GM19351 (cell line): ENCODE results near the gene ARHGAP42.

ENCODE experiments used
- ATAC-seq: cut with Tn5 transposase; IDR thresholded peaks from one replicate; pipeline ENCODE4 v1.9.1; 2021; ENCODE audit warnings: mild to moderate bottlenecking, moderate library complexity; ENCODE audit not compliant: unreplicated experiment

ARHGAP42 gene

GRCh38 chr11:100753571-100753970, 66.5 kb downstream of the ARHGAP42 start:
- ATAC-seq = no peak

GRCh38 chr11:100756559-100756958, 69.5 kb downstream of the ARHGAP42 start:
- no peak for ATAC-seq

- ATAC-seq = no peak
Observed at GRCh38 chr11:100757646-100758045, 70.6 kb downstream of the ARHGAP42 start.

- no peak for ATAC-seq
Observed at GRCh38 chr11:100759106-100759505, 72.0 kb downstream of the ARHGAP42 start.

GRCh38 chr11:100759856-100760255, 72.8 kb downstream of the ARHGAP42 start:
- no peak for ATAC-seq

- ATAC-seq = no peak
Observed at GRCh38 chr11:100760744-100761143, 73.7 kb downstream of the ARHGAP42 start.

- no peak for ATAC-seq
Observed at GRCh38 chr11:100761841-100762240, 74.8 kb downstream of the ARHGAP42 start.

- no peak for ATAC-seq
Observed at GRCh38 chr11:100766764-100767163, 79.7 kb downstream of the ARHGAP42 start.

GRCh38 chr11:100769165-100769564, 82.1 kb downstream of the ARHGAP42 start:
- ATAC-seq = no peak

- ATAC-seq = no peak
Observed at GRCh38 chr11:100769617-100770016, 82.5 kb downstream of the ARHGAP42 start.

- no peak for ATAC-seq
Observed at GRCh38 chr11:100774132-100774531, 87.0 kb downstream of the ARHGAP42 start.

GRCh38 chr11:100774859-100775258, 87.8 kb downstream of the ARHGAP42 start:
- no peak for ATAC-seq

- no peak for ATAC-seq
Observed at GRCh38 chr11:100776212-100776896, 89.3 kb downstream of the ARHGAP42 start.

- ATAC-seq = no peak
Observed at GRCh38 chr11:100777103-100777502, 90.0 kb downstream of the ARHGAP42 start.

- no peak for ATAC-seq
Observed at GRCh38 chr11:100777736-100778135, 90.6 kb downstream of the ARHGAP42 start.

- no peak for ATAC-seq
Observed at GRCh38 chr11:100778166-100778785, 91.2 kb downstream of the ARHGAP42 start.

- no peak for ATAC-seq
Observed at GRCh38 chr11:100780470-100780869, 93.4 kb downstream of the ARHGAP42 start.

- no peak for ATAC-seq
Observed at GRCh38 chr11:100785148-100785983, 98.3 kb downstream of the ARHGAP42 start.

- no peak for ATAC-seq
Observed at GRCh38 chr11:100788561-100789295, 101.6 kb downstream of the ARHGAP42 start.

GRCh38 chr11:100789500-100789899, 102.4 kb downstream of the ARHGAP42 start:
- no peak for ATAC-seq

- ATAC-seq = no peak
Observed at GRCh38 chr11:100790073-100790472, 103.0 kb downstream of the ARHGAP42 start.
